CD14-positive monocyte (primary cell): ENCODE results near the gene PDZK1IP1. TPM values are rescaled to one million over a fixed set of nuclear protein-coding genes. Genes with fewer than 3 reads are reported as not detected.

Experiments used
- DNase-seq, 3 donors: peaks; one replicate each; pipeline ENCODE4 v3.0.0-alpha.2; 2011 to 2022
- H2AFZ ChIP-seq: 2 replicates; pipeline ENCODE4 v1.6.0; 2012; ENCODE audit warnings: mild to moderate bottlenecking, low read depth, low read length, inconsistent platforms; ENCODE audit not compliant: insufficient read depth, poor library complexity, severe bottlenecking
- H3K27ac ChIP-seq, 2 donors: 1 replicate in 1 of 2; 2 replicates in 1 of 2; pipeline ENCODE4 v1.5.1; 2012 to 2013; ENCODE audit warnings: low read length in 2 of 2, control low read depth in 1 of 2, inconsistent platforms in 1 of 2, low read depth in 1 of 2, mild to moderate bottlenecking in 1 of 2
- H3K27me3 ChIP-seq, 2 donors: one replicate each; pipeline versions ENCODE4 v1.6.0 to v1.6.1; 2011 to 2013; ENCODE audit warnings: low read length in 2 of 2; ENCODE audit not compliant: control insufficient read depth in 2 of 2, insufficient read depth in 2 of 2
- H3K36me3 ChIP-seq, 2 donors: replicated peaks in 1 of 2; 1 replicate in 1 of 2; 2 replicates in 1 of 2; pipeline versions ENCODE4 v1.5.1 to v1.6.1; 2012 to 2013; ENCODE audit warnings: low read length in 2 of 2, control low read depth in 1 of 2, inconsistent platforms in 1 of 2, mild to moderate bottlenecking in 1 of 2; ENCODE audit not compliant: insufficient read depth in 2 of 2, control insufficient read depth in 1 of 2
- H3K4me1 ChIP-seq, 2 donors: 1 replicate in 1 of 2; 2 replicates in 1 of 2; pipeline versions ENCODE4 v1.5.1 to v1.6.1; 2012 to 2013; ENCODE audit warnings: low read length in 2 of 2, control low read depth in 1 of 2, inconsistent platforms in 1 of 2, mild to moderate bottlenecking in 1 of 2, moderate library complexity in 1 of 2; ENCODE audit not compliant: insufficient read depth in 2 of 2, control insufficient read depth in 1 of 2
- H3K4me2 ChIP-seq: replicated peaks from 2 replicates; pipeline ENCODE3; 2012; ENCODE audit warnings: low read length, moderate library complexity, mild to moderate bottlenecking; ENCODE audit not compliant: poor library complexity, severe bottlenecking; ENCODE audit errors: extremely low read depth
- H3K4me3 ChIP-seq, 3 experiments: fragments of 200-600 bp in 1 of 3; sonication (generic) in 1 of 3; replicated peaks in 1 of 3; 1 replicate in 2 of 3; 2 replicates in 1 of 3; pipeline ENCODE4 v1.5.1; 2011 to 2013; ENCODE audit warnings: low read length in 3 of 3, mild to moderate bottlenecking in 3 of 3, control low read depth in 2 of 3, low read depth in 2 of 3, inconsistent platforms in 1 of 3, moderate library complexity in 1 of 3
- H3K79me2 ChIP-seq: 2 replicates; pipeline ENCODE4 v1.6.0; 2012; ENCODE audit warnings: mild to moderate bottlenecking, control low read depth, inconsistent platforms, low read length, moderate library complexity; ENCODE audit not compliant: insufficient read depth
- H3K9ac ChIP-seq: 2 replicates; pipeline ENCODE4 v1.6.0; 2017; ENCODE audit warnings: low read length, mild to moderate bottlenecking; ENCODE audit not compliant: insufficient read depth, poor library complexity, severe bottlenecking
- H3K9me3 ChIP-seq, 2 donors: replicated peaks in 1 of 2; 1 replicate in 1 of 2; 2 replicates in 1 of 2; pipeline versions ENCODE4 v1.5.1 to v1.6.1; 2012 to 2013; ENCODE audit warnings: low read length in 2 of 2, control low read depth in 1 of 2; ENCODE audit not compliant: control insufficient read depth in 1 of 2, insufficient read depth in 1 of 2
- H4K20me1 ChIP-seq: 2 replicates; pipeline ENCODE4 v1.6.0; 2012; ENCODE audit warnings: mild to moderate bottlenecking, low read length, control low read depth, moderate library complexity; ENCODE audit not compliant: insufficient read depth
- H3K27ac Mint-ChIP-seq, 7 donors: one replicate each; pipeline ENCODE4 v1.8.0; 2020; ENCODE audit warnings: mild to moderate bottlenecking in 7 of 7, mixed read lengths in 7 of 7, moderate library complexity in 6 of 7, inconsistent platforms in 2 of 7
- H3K27me3 Mint-ChIP-seq, 3 donors: one replicate each; pipeline ENCODE4 v1.8.0; 2021 to 2022; ENCODE audit warnings: low read depth in 3 of 3, mild to moderate bottlenecking in 3 of 3, mixed read lengths in 3 of 3, moderate library complexity in 3 of 3, inconsistent platforms in 1 of 3
- H3K36me3 Mint-ChIP-seq, 2 donors: one replicate each; pipeline ENCODE4 v1.8.0; 2020; ENCODE audit warnings: mixed read lengths in 2 of 2, inconsistent platforms in 1 of 2, mild to moderate bottlenecking in 1 of 2
- H3K4me1 Mint-ChIP-seq: one replicate; pipeline ENCODE4 v1.8.0; 2020; ENCODE audit warnings: mild to moderate bottlenecking, mixed read lengths
- H3K4me3 Mint-ChIP-seq, 2 donors: one replicate each; pipeline ENCODE4 v1.8.0; 2020; ENCODE audit warnings: mild to moderate bottlenecking in 2 of 2, mixed read lengths in 2 of 2, moderate library complexity in 1 of 2
- H3K9me3 Mint-ChIP-seq, 7 donors: one replicate each; pipeline ENCODE4 v1.8.0; 2020 to 2022; ENCODE audit warnings: mixed read lengths in 7 of 7, mild to moderate bottlenecking in 6 of 7, moderate library complexity in 6 of 7, inconsistent platforms in 2 of 7
- WGBS: methylation state at CpG from one replicate; pipeline ENCODE4 v1.1.5; 2013; ENCODE audit warnings: missing lambda C conversion rate; ENCODE audit not compliant: insufficient coverage; 5-methylcytosine and 5-hydroxymethylcytosine counted together
- intact Hi-C, 2 donors: fragments of 100-400 bp; cut with micrococcal nuclease; formaldehyde crosslinking; loops; one replicate each; pipeline versions ENCODE4 v1.15.0 to v1.15.1; 2023
- polyA plus RNA-seq, 3 donors: library from polyadenylated mRNA; depleted of rRNA in 1 of 3; unstranded in 2 of 3; stranded (reverse) in 1 of 3; fragments of 300-500 nt in 2 of 3; fragments of >200 nt in 1 of 3; fragmentation: Illumina TruSeq in 2 of 3; gene quantifications; 1 replicate in 2 of 3; 2 replicates in 1 of 3; pipeline ENCODE4 v1.2.3, GENCODE V29; 2012 to 2021
- TF ChIP-seq, protein P1 (sequence below): fragments of 200-600 bp; IDR thresholded peaks from one replicate; pipeline ENCODE4 v1.8.0; 2022; ENCODE audit warnings: antibody characterized with exemption, mild to moderate bottlenecking

PDZK1IP1 gene
- polyA plus RNA-seq, 3 donors, result 1.4 TPM; not detected in 2

- Histone ChIP-seq H2AFZ (no peak overlapping the region), H3K9me3 (peaks cover 0 to 14% of the 10 kb centered on the region in 2 donors), H4K20me1 (peaks cover 3% of the 10 kb centered on the region), H3K27ac (no peak overlapping the region), H3K9ac (no peak overlapping the region), H3K27me3 (peaks cover 34 to 65% of the 10 kb centered on the region in 2 donors), H3K36me3 (no peaks in the 10 kb centered on the region), H3K4me2 (no peak overlapping the region), H3K4me1 (peaks cover 22 to 24% of the 10 kb centered on the region in 2 donors), H3K79me2 (no peaks in the 10 kb centered on the region), H3K4me3 (no peak overlapping the region)
- TF ChIP-seq, protein P1, sequence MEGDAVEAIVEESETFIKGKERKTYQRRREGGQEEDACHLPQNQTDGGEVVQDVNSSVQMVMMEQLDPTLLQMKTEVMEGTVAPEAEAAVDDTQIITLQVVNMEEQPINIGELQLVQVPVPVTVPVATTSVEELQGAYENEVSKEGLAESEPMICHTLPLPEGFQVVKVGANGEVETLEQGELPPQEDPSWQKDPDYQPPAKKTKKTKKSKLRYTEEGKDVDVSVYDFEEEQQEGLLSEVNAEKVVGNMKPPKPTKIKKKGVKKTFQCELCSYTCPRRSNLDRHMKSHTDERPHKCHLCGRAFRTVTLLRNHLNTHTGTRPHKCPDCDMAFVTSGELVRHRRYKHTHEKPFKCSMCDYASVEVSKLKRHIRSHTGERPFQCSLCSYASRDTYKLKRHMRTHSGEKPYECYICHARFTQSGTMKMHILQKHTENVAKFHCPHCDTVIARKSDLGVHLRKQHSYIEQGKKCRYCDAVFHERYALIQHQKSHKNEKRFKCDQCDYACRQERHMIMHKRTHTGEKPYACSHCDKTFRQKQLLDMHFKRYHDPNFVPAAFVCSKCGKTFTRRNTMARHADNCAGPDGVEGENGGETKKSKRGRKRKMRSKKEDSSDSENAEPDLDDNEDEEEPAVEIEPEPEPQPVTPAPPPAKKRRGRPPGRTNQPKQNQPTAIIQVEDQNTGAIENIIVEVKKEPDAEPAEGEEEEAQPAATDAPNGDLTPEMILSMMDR, result no peak
- Mint-ChIP-seq H3K4me3 (peak overlapping the region in 1 of 2 donors; percentile 37), H3K27me3 (peaks cover 57 to 78% (median 61%) of the 10 kb centered on the region in 3 donors), H3K27ac (no peak overlapping the region), H3K4me1 (peaks cover 27% of the 10 kb centered on the region), H3K36me3 (peaks cover 9 to 16% of the 10 kb centered on the region in 2 donors), H3K9me3 (peaks cover 0 to 21% (median 14%) of the 10 kb centered on the region in 7 donors)
- WGBS, result 52% methylated on average over 3 of the region's 4 CpGs
- no peak for DNase-seq
- intact Hi-C loops, result no loop called here
Measured at GRCh38 chr1:47235806-47236205, 46.0 kb upstream of the PDZK1IP1 start.

DNA sequence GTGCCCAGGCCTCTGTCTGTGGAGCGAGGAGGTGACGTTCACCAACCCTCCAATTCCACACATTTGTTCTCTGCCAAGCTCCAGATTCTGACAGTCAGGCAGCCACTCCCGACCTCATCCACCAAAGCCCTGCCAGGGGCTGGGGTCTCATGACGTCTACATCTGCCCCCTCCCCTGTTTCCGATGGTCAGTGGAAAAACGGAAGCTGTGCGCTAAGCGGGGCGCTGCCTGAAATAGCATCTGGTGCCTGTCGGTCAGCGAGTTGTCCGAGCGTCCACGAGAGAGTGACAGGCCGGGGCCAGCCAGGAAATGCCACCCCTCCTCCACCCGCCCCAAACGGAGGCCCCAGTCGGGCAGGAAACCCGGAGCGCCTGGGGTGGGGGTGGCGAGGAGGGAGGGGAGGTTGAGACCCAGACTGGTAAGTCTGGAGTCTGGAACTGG, 45.4 kb upstream of the PDZK1IP1 start:
- no peaks in the 10 kb centered on the region for H3K36me3 ChIP-seq
- H4K20me1 ChIP-seq, result peaks cover 5% of the 10 kb centered on the region
- Mint-ChIP-seq H3K4me1 (peaks cover 33% of the 10 kb centered on the region), H3K4me3 (peak overlapping the region in 1 of 2 donors; percentile 92), H3K36me3 (peaks cover 9 to 16% of the 10 kb centered on the region in 2 donors), H3K27me3 (peaks cover 62 to 83% (median 64%) of the 10 kb centered on the region in 3 donors), H3K27ac (no peak overlapping the region), H3K9me3 (peaks cover 0 to 26% (median 19%) of the 10 kb centered on the region in 7 donors)
- H3K4me1 ChIP-seq, result peaks cover 27 to 29% of the 10 kb centered on the region in 2 donors
- H3K4me2 ChIP-seq, result peak overlapping the region; percentile 4
- no peaks in the 10 kb centered on the region for H3K79me2 ChIP-seq
- H3K27me3 ChIP-seq, result peaks cover 39 to 71% of the 10 kb centered on the region in 2 donors
- WGBS, result 8% methylated on average over 13 of the region's 21 CpGs
- no peak overlapping the region for H3K4me3 ChIP-seq
- no peak overlapping the region for H3K27ac ChIP-seq
- intact Hi-C loops, result no loop called here
- TF ChIP-seq, protein P1, result no peak
- H3K9ac ChIP-seq, result no peak overlapping the region
- no peak overlapping the region for H2AFZ ChIP-seq
- no peak for DNase-seq
- peaks cover 0 to 20% of the 10 kb centered on the region in 2 donors for H3K9me3 ChIP-seq
